Measurements from ENCODE around the gene SERINC5. TPM values are rescaled to one million over a fixed set of nuclear protein-coding genes. Genes with fewer than 3 reads are reported as not detected.
A peak's percentile ranks its signal among the peaks of the same experiment; 100 is the strongest.

Gene SERINC5
- total and polyA plus RNA-seq, 8 donors: 36.7 to 80.7 (median 47.1) TPM

- H3K4me3 ChIP-seq: no peak overlapping the region
- peaks cover 0 to 15% of the 10 kb centered on the region in 2 donors for H3K36me3 ChIP-seq
- no peak for TF ChIP-seq CTCF (IDR thresholded peaks at IDR 0.05)
- peaks cover 43 to 51% of the 10 kb centered on the region in 2 donors for H3K4me1 ChIP-seq
- intact Hi-C loops (cut with DNase I): no loop called here
- H3K27me3 ChIP-seq: no peaks in the 10 kb centered on the region
- H3K9me3 ChIP-seq: peaks cover 0 to 14% of the 10 kb centered on the region in 2 donors
- ATAC-seq: no peak
- DNase-seq: no peak
- no peak overlapping the region for H3K27ac ChIP-seq
Measured at GRCh38 chr5:80242849-80243248, 13.0 kb downstream of the SERINC5 start.

- Histone ChIP-seq H3K27me3 (no peaks in the 10 kb centered on the region), H3K27ac (no peak overlapping the region), H3K4me1 (peaks cover 22 to 31% of the 10 kb centered on the region in 2 donors), H3K4me3 (no peak overlapping the region), H3K9me3 (peaks cover 0 to 14% of the 10 kb centered on the region in 2 donors), H3K36me3 (peaks cover 0 to 15% of the 10 kb centered on the region in 2 donors)
- intact Hi-C loops (cut with DNase I): no loop called here
- ATAC-seq (no peak), DNase-seq (no peak)
- no peak for TF ChIP-seq CTCF (IDR thresholded peaks at IDR 0.05)
Measured at GRCh38 chr5:80240368-80240986, 15.4 kb downstream of the SERINC5 start.

DNA sequence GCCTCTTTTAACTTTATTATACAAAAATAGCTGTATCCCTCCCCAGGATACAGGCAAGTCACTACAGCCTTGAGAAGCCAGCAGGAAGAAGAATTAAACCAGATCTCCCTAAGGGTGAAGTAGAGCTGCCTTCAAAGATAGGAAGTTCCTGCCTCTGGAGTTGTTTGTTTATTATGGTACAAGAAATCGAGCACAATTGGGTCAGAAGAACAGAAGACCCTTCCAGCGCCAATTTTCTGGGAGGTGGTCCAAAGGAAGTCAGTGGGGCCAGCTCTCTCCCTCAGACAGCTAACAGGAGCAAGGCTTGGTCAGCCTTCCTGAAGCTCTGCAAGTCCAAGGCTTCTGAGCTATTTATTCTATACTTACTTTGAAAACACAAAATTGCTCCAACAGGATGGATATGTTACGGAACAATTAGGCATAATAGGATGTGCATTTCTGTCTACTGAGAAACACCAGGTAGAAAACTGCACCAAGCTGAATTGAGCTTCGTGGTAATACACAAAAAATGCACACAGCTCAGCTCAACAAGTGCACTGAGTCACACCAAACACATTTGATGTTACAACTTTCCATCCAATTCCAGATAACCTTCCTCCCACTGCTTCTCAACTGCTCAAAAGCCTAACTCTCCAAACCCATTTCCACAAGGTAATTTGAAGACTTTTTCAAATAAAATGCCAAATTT is 16.0 kb downstream of the SERINC5 start:
- H3K36me3 ChIP-seq: peaks cover 0 to 15% of the 10 kb centered on the region in 2 donors
- no peak overlapping the region for H3K4me3 ChIP-seq
- peaks cover 21 to 31% of the 10 kb centered on the region in 2 donors for H3K4me1 ChIP-seq
- DNase-seq (peak in 2 of 4 donors; percentile 57 to 80), ATAC-seq (peak; percentile 60)
- intact Hi-C loops (cut with DNase I): no loop called here
- no peaks in the 10 kb centered on the region for H3K27me3 ChIP-seq
- H3K9me3 ChIP-seq: peaks cover 0 to 14% of the 10 kb centered on the region in 2 donors
- H3K27ac ChIP-seq: peak overlapping the region in 1 of 2 donors; percentile 53
- no peak for TF ChIP-seq CTCF (IDR thresholded peaks at IDR 0.05)

- TF ChIP-seq CTCF (IDR thresholded peaks at IDR 0.05): no peak
- peak overlapping the region in 1 of 2 donors; percentile 53 for H3K27ac ChIP-seq
Measured at GRCh38 chr5:80238778-80239679, 16.8 kb downstream of the SERINC5 start.

More at GRCh38 chr5:80238778-80239679, 16.8 kb downstream of the SERINC5 start:
- Histone ChIP-seq H3K27me3 (no peaks in the 10 kb centered on the region), H3K4me3 (no peak overlapping the region), H3K9me3 (peaks cover 0 to 14% of the 10 kb centered on the region in 2 donors), H3K36me3 (peaks cover 0 to 15% of the 10 kb centered on the region in 2 donors), H3K4me1 (peaks cover 21 to 31% of the 10 kb centered on the region in 2 donors)
- intact Hi-C loops (cut with DNase I): no loop called here
- DNase-seq (peak in 3 of 4 donors; percentile 61 to 72 (median 63)), ATAC-seq (peak; percentile 57)

All from left lung (tissue), 10 donors.